GM19438 (cell line): ENCODE measurements around the gene AMIGO3.

Experiments
- ATAC-seq: cut with Tn5 transposase; IDR thresholded peaks from one replicate; pipeline ENCODE4 v1.9.1; 2021; ENCODE audit warnings: low read depth; ENCODE audit not compliant: unreplicated experiment

The AMIGO3 gene

GRCh38 chr3:49725906-49726681 is 6.6 kb upstream of the AMIGO3 start:
- ATAC-seq, result no peak

DNA sequence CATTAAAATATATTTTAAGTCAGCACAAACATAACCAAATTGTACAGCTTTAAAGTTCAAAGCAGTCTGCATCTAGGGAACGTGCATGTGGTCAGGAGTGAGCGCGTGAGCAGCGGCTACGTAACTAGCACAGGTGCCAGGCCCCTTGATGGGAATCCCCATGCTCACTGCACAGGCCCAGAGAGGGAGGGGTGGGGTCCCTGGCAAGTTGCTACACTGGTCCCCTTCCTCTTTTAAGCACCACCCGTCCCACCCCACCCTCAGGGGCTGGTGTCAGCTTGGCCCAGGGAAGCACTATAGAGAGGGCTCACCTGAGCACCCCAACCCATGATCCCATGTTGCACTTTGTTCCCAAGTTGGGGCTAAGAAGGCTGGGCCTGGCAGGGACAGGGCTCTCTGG is 5.1 kb upstream of the AMIGO3 start:
- no peak for ATAC-seq

GRCh38 chr3:49723628-49724551 is 4.4 kb upstream of the AMIGO3 start, which contains the start of gene GMPPB:
GMPPB (minus strand) TSS chr3:49723951; CDS start chr3:49723726, 225 bp downstream.
- peak; percentile 72 for ATAC-seq

DNA sequence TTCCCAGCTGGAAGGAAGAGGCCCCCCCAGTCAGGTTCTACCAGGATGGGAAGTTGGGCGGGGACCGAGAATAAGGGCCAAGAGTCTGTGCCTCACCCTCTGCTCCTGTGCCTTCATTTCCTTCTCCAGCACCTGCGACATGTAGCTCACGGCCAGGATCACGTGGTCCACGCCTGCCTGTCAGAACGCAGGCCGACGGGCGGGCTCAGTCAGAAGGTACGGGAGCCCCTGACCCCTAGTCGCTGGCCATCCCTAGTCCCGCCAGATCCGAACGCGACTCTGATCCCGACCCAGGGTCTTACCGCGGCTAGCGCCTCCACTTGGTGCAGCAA is 3.8 kb upstream of the AMIGO3 start:
- ATAC-seq, result no peak

DNA sequence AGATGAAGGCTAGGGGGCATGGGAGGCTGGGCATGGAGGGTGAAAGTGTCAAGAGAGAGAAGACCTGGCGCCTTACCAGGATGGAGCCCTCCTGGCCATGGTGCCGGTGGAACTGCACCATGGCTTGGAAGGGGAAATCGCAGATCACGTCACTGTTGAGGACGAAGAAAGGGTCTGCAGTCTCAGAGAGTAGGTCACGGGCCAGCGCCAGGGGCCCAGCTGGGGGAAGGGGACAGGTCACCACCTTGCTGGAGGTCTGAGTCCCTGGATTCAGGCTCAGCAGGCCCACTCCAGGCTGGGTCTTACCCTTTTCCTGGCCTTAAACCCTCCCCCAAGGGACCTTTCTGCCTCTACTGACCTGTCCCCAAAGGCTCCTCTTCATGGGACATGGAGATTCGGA is 3.4 kb upstream of the AMIGO3 start:
- ATAC-seq, result no peak

- no peak for ATAC-seq
Observed at GRCh38 chr3:49721896-49722781, 2.7 kb upstream of the AMIGO3 start.

DNA sequence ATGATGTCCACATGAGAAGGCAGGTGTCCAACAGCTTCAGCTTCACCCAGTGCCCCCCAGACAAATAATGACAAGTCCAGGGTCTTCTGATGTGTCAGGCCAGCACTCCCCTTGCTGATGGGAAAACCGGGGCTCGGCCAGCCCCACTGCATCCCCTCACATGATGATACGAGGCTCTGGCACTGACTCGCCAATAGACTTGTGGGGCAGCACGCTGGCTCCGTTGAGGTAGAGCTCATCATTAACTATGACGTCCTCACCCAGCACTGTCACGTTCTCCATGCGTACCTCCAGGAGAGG is 2.1 kb upstream of the AMIGO3 start:
- ATAC-seq, result no peak

- ATAC-seq, result no peak
Observed at GRCh38 chr3:49720855-49721595, 1.5 kb upstream of the AMIGO3 start.

- ATAC-seq, result no peak
Observed at GRCh38 chr3:49718858-49719213, 648 bp downstream of the AMIGO3 start.

- no peak for ATAC-seq
Observed at GRCh38 chr3:49717959-49718857, 1.3 kb downstream of the AMIGO3 start.

GRCh38 chr3:49717211-49717958 is 2.1 kb downstream of the AMIGO3 start:
- no peak for ATAC-seq

DNA sequence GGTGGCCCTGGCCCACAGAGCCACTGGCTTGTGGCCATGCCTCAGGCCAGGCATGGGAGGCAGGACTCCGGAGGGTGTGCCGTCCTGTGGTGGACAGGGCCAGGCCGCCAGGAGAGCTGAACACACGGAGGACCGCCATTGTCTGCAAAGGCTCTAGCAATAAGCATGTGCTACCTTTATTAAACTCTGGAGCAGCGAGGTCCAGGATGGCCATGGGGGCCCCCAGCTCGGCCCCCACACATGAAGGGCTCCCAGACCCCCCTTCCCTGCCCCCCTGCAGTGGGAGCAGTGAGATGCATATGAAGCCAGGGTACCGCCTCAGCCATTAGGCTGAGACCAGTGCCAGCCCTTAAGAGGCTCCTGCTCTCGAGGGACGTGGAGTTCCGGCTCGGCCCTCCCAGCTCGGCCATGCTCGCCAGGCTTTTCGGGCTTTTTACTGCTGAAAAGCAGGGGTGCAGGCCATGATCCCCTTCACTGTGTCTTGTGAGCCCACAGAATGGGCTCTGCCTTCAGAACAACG is 2.7 kb downstream of the AMIGO3 start:
- no peak for ATAC-seq

DNA sequence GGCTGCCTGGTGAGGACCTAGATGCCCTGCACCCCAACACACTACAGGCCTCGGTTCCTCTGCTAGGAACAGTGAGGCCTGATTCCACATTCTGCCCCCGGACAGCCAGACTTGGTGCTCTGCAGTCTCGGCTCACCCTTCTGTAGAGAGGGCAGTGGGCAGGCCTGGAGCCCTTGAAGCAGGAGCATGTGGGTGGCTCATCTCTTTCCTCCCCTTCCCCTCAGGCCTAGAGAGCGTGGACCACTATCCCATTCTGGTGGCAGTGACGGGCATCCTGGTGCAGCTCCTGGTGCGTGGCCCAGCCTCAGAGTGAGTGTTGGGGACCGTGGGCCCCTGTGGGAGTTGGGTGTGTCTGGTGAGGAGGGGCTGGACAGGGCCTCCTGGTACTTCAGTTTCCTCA is 3.3 kb downstream of the AMIGO3 start:
- no peak for ATAC-seq

GRCh38 chr3:49715611-49716121 is 3.8 kb downstream of the AMIGO3 start:
- ATAC-seq, result no peak

DNA sequence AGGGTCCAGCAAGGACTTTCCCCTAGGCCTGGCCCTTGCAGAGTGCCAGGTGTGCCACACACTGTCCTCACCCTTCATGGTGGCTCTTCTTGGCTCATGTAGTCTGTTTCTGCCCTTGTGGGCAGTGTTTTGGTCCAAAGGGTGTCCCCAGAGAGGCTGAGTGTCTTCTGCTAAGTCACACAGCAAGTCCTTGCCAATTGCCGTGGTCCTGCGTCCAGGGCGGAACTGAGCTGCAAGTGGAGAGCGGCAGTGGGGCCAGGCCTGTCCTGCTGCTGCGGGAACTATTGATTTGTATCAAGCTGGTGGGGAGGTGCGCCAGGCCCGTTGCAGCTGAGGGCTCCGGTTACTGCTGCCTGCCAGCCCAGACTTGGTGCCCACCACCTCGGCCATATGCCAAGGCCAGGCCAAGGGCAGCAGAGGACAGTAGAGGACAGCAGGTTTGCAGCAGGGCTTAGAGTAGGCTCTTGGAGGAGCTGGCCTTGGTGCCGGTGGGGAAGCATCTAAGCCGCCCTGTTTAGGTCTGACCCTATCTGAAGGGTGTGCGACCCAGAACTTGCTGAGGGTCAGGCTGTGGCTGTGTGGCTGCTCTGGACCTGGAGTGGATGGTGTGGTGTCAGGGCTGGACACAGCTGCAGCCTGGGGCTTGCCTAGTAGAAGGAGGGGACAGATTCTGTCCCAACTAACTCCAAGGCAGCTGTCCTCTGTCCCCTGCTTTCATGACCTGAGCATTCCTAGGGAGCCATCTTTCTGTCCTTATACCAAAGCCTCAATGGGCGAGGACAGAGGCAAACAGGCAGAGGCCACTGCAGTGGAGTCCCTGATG is 4.5 kb downstream of the AMIGO3 start:
- ATAC-seq, result no peak

GRCh38 chr3:49713336-49714105 is 6.0 kb downstream of the AMIGO3 start:
- no peak for ATAC-seq
